Small intestine (tissue), 7 donors: ENCODE measurements around the gene PSTPIP1. TPM values are rescaled to one million over a fixed set of nuclear protein-coding genes. Genes with fewer than 3 reads are reported as not detected.

ENCODE experiments used
- DNase-seq, 2 donors: peaks; one replicate each; pipeline versions ENCODE4 v3.0.0 to v3.0.0-alpha.2; 2013
- FAIRE-seq: peaks from 2 replicates; lab custom pipeline; 2012; peaks lifted over from hg19 to GRCh38; lab: Jason Lieb, UNC
- H3K27ac ChIP-seq, 3 donors: one replicate each; pipeline ENCODE4 v1.5.1; 2013; ENCODE audit warnings: low read length in 2 of 3, mild to moderate bottlenecking in 2 of 3, control low read depth in 1 of 3, inconsistent platforms in 1 of 3, low read depth in 1 of 3, moderate library complexity in 1 of 3
- H3K27me3 ChIP-seq, 3 donors: one replicate each; pipeline ENCODE4 v1.6.1; 2013; ENCODE audit warnings: low read length in 3 of 3, inconsistent platforms in 1 of 3; ENCODE audit not compliant: control insufficient read depth in 3 of 3, insufficient read depth in 3 of 3
- H3K36me3 ChIP-seq, 3 donors: one replicate each; pipeline ENCODE4 v1.6.1; 2013; ENCODE audit warnings: low read length in 3 of 3, inconsistent platforms in 1 of 3, low read depth in 1 of 3, mild to moderate bottlenecking in 1 of 3, moderate library complexity in 1 of 3; ENCODE audit not compliant: control insufficient read depth in 3 of 3, insufficient read depth in 2 of 3
- H3K4me1 ChIP-seq, 3 donors: one replicate each; pipeline ENCODE4 v1.6.1; 2013; ENCODE audit warnings: low read length in 2 of 3, inconsistent platforms in 1 of 3, low read depth in 1 of 3, mild to moderate bottlenecking in 1 of 3, moderate library complexity in 1 of 3; ENCODE audit not compliant: control insufficient read depth in 3 of 3, insufficient read depth in 2 of 3
- H3K4me3 ChIP-seq, 3 donors: one replicate each; pipeline ENCODE4 v1.5.1; 2013; ENCODE audit warnings: low read length in 3 of 3, control low read depth in 1 of 3, inconsistent platforms in 1 of 3, low read depth in 1 of 3, mild to moderate bottlenecking in 1 of 3, moderate library complexity in 1 of 3
- H3K9me3 ChIP-seq, 2 donors: one replicate each; pipeline ENCODE4 v1.6.1; 2013; ENCODE audit warnings: low read depth in 1 of 2, low read length in 1 of 2; ENCODE audit not compliant: control insufficient read depth in 2 of 2, insufficient read depth in 1 of 2
- WGBS, 3 donors: extraction: QIAGEN DNeasy Blood & Tissue Kit; methylation state at CpG; one replicate each; pipeline ENCODE4 v1.1.7; 2013; 5-methylcytosine and 5-hydroxymethylcytosine counted together
- polyA plus RNA-seq, 4 donors: library from polyadenylated mRNA; stranded (reverse) in 3 of 4; unstranded in 1 of 4; fragments of 200-250 nt in 3 of 4; fragments of 120-200 nt in 1 of 4; gene quantifications; one replicate each; pipeline versions ENCODE4 v1.2.1 to v1.2.3, GENCODE V29; 2013
- donor health status: healthy with polysubstance abuse.
- donor health status: control.
- donor health status: control.
- donor health status: Bipolar disorder and iron deficiency.
- donor health status: healthy.

Gene PSTPIP1
- polyA plus RNA-seq, 4 donors = 1.8 to 17.0 (median 3.2) TPM

- no peak for DNase-seq
- Histone ChIP-seq H3K27ac (no peak overlapping the region), H3K36me3 (no peaks in the 10 kb centered on the region), H3K27me3 (no peaks in the 10 kb centered on the region), H3K4me3 (no peak overlapping the region), H3K9me3 (no peaks in the 10 kb centered on the region), H3K4me1 (peaks cover 0 to 11% (median 3%) of the 10 kb centered on the region in 3 donors)
- FAIRE-seq = no peak
- WGBS, 3 donors = 91 to 95% (median 94%) methylated on average over 9 of the region's 9 CpGs
Observed at GRCh38 chr15:76991741-76992645, 2.9 kb upstream of the PSTPIP1 start.

DNA sequence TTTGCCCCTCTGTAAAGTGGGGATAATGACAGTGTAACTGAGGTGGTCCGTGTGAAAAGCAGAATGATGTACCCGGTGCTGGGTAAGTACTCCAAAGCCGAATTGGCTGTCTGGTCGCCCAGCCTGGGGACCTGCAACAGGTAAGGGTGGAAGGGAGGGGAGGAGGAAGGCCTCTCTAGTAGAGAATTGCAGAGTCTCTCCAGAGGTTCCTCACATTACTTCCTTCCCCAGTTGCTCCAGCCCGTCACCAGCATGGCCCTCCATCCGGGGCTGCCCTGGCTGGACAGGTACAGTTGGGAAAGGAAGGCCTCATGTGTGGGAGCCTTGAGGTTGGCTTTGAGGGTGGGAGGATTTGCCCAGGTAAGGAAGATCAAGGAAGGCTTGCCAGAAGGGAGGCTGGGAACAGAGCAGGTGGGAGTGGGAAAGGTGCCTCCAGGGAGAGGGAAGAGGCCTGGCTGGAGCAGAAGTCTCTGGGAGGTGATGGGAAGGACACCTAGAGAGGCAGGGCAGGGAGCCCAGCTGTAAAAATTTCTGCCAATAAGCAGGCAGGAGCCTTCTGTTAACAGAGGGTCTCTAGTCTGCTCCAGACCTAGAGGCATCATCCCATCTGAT, 1.7 kb upstream of the PSTPIP1 start:
- peaks cover 0 to 9% (median 3%) of the 10 kb centered on the region in 3 donors for H3K4me1 ChIP-seq
- H3K9me3 ChIP-seq = no peaks in the 10 kb centered on the region
- no peaks in the 10 kb centered on the region for H3K36me3 ChIP-seq
- FAIRE-seq (no peak), DNase-seq (no peak)
- no peaks in the 10 kb centered on the region for H3K27me3 ChIP-seq
- no peak overlapping the region for H3K4me3 ChIP-seq
- no peak overlapping the region for H3K27ac ChIP-seq
- 91 to 96% (median 94%) methylated on average over 6 of the region's 6 CpGs for WGBS, 3 donors

- peak in 1 of 2 donors; percentile 33 for DNase-seq
- H3K27me3 ChIP-seq = no peaks in the 10 kb centered on the region
- FAIRE-seq = no peak
- H3K4me3 ChIP-seq = no peak overlapping the region
- peak overlapping the region in 1 of 3 donors; percentile 84 for H3K27ac ChIP-seq
- peaks cover 0 to 2% (median 0%) of the 10 kb centered on the region in 3 donors for H3K4me1 ChIP-seq
- WGBS, 3 donors = 33 to 66% (median 63%) methylated on average over 8 of the region's 8 CpGs
- H3K36me3 ChIP-seq = no peaks in the 10 kb centered on the region
- no peaks in the 10 kb centered on the region for H3K9me3 ChIP-seq
Observed at GRCh38 chr15:76994001-76994400, 925 bp upstream of the PSTPIP1 start.

DNA sequence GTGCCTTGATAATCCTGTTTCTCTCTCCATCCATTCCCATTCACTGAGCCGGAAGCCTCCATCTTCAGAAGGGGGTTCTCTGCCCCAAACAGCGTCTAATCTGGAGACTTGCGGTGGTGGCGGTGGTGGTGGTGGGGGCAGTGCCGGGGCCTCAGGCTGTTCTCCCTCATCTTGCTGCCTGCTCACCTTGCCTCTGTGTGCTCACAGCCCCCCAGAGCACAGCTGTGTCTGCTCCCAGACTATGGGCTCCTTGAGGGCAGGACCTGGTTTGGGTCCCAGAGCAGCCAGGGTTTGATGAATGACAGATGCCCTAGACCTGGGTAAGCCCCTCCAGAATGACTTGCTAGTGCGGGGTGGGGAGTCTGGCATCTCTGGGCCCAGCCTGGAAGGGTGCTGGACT, 430 bp upstream of the PSTPIP1 start:
- FAIRE-seq (no peak), DNase-seq (no peak)
- no peak overlapping the region for H3K4me3 ChIP-seq
- H3K36me3 ChIP-seq = no peaks in the 10 kb centered on the region
- no peaks in the 10 kb centered on the region for H3K27me3 ChIP-seq
- peak overlapping the region in 2 of 3 donors; percentile 59 to 84 for H3K27ac ChIP-seq
- H3K4me1 ChIP-seq = no peaks in the 10 kb centered on the region
- H3K9me3 ChIP-seq = no peaks in the 10 kb centered on the region
- WGBS, 3 donors = 79 to 92% (median 89%) methylated on average over 6 of the region's 6 CpGs

GRCh38 chr15:76996076-76996525, 1.2 kb downstream of the PSTPIP1 start:
- 47 to 75% (median 56%) methylated on average over 9 of the region's 9 CpGs for WGBS, 3 donors
- H3K4me1 ChIP-seq = no peaks in the 10 kb centered on the region
- no peaks in the 10 kb centered on the region for H3K36me3 ChIP-seq
- peak overlapping the region in 1 of 3 donors; percentile 56 for H3K4me3 ChIP-seq
- no peaks in the 10 kb centered on the region for H3K27me3 ChIP-seq
- no peaks in the 10 kb centered on the region for H3K9me3 ChIP-seq
- peak overlapping the region in 2 of 3 donors; percentile 14 to 84 for H3K27ac ChIP-seq
- FAIRE-seq (no peak), DNase-seq (no peak)

DNA sequence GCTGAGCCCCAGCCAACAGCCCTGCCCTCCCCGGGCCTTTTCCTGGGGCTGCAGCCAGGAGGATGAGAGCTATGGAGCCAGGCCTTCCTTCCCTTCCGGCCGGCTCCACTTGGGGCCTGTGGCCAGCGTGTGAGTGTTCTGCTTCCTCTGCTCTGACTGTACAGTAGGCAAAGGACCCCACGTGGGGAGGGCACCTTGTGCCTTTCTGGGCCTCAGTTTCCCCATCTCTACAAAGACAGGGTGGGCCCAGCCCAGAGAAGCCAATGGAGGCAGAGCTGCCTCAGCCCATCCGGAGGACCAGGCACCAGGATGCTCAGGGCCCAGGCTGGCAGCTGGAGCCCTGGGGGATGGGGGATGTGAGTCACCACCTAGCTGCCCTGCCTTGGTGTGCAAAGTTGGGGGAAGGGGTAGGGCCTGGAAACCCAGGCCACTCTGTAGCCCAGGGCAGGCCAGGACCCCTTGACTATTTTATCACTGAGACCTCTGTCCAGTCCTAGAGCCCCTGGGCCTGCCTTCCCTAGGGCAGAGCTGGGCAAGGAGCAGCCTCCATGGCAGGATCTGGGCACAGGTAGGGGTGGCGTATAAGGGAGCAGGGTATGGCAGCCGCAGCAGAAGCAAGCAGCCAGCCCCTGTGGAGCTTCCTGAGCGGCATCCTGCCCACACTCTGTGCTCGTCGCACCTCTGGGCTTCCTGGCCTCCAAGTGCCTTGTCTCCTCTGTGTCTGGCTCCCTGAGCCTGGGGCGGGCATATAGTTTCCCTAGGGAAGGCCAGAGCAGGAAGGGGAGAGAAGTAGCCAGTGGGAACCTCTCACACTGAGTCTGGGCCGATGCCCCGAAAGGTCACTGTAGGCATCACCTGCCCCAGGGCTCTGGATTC, 1.8 kb downstream of the PSTPIP1 start:
- Histone ChIP-seq H3K36me3 (no peaks in the 10 kb centered on the region), H3K27ac (peak overlapping the region in 2 of 3 donors; percentile 6 to 84), H3K27me3 (no peaks in the 10 kb centered on the region), H3K4me3 (peak overlapping the region in 1 of 3 donors; percentile 56), H3K4me1 (no peaks in the 10 kb centered on the region), H3K9me3 (no peaks in the 10 kb centered on the region)
- FAIRE-seq (no peak), DNase-seq (no peak)
- WGBS, 3 donors = 64 to 71% (median 71%) methylated on average over 14 of the region's 14 CpGs

DNA sequence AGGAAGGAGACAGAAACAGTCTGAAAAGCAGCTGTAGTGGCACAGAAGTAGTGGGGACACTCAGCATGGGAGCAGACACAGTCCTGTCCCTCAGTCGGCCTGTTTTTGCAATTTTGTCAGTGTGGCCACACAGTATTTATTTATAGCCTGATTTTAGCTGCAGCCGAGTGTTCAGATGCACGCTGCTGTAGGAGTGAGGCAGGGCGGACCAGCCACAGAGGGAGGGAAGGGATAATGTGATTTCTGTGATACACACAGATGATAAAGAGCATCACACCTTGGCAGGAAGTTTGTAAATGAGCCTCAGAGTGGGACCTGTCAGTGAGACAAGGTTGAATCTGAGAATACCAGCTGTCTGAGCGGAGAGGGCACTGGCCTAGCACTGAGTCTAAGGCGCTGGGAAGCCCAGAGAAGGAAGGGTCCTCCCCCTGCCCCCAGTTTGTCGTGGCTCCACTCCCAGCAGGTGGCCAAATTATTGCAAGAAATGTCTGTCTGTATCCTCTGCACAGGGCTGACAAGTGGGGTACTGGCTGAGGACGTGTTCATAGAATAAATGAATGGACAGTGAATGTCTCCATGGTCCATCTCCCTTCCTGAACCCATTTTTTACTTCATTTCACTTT, 3.8 kb downstream of the PSTPIP1 start:
- no peak overlapping the region for H3K4me3 ChIP-seq
- H3K27me3 ChIP-seq = no peaks in the 10 kb centered on the region
- no peaks in the 10 kb centered on the region for H3K9me3 ChIP-seq
- no peaks in the 10 kb centered on the region for H3K36me3 ChIP-seq
- H3K27ac ChIP-seq = no peak overlapping the region
- no peak for FAIRE-seq
- H3K4me1 ChIP-seq = no peaks in the 10 kb centered on the region
- DNase-seq = no peak
- 71 to 73% (median 72%) methylated on average over 8 of the region's 8 CpGs for WGBS, 3 donors
